ENCODE data around the gene SULT1C2.

DNA sequence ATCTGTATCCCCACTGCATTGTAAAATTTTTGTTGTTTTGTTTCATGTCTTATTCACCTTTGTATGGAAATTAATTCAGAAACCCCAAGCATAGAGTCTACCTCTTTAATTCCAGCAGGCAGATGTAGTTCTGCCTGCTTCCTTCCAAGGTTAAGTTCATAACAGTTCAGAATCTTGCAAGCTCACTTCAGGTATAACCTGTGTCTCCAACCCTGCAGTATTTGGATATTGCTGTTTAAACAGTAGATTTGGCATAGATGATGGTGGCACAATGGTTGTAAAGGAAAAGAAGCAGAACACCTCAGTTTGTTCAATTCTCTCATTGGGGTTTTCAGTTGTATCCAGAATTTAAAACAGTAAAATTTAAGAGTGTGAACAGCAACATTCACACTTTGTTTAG is 21.2 kb downstream of the SULT1C2 start:
- TF ChIP-seq, protein P1, sequence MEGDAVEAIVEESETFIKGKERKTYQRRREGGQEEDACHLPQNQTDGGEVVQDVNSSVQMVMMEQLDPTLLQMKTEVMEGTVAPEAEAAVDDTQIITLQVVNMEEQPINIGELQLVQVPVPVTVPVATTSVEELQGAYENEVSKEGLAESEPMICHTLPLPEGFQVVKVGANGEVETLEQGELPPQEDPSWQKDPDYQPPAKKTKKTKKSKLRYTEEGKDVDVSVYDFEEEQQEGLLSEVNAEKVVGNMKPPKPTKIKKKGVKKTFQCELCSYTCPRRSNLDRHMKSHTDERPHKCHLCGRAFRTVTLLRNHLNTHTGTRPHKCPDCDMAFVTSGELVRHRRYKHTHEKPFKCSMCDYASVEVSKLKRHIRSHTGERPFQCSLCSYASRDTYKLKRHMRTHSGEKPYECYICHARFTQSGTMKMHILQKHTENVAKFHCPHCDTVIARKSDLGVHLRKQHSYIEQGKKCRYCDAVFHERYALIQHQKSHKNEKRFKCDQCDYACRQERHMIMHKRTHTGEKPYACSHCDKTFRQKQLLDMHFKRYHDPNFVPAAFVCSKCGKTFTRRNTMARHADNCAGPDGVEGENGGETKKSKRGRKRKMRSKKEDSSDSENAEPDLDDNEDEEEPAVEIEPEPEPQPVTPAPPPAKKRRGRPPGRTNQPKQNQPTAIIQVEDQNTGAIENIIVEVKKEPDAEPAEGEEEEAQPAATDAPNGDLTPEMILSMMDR (IDR thresholded peaks at IDR 0.05; ENCODE audit: insufficient read depth, low read length), result no peak
- TF ChIP-seq, protein P2, sequence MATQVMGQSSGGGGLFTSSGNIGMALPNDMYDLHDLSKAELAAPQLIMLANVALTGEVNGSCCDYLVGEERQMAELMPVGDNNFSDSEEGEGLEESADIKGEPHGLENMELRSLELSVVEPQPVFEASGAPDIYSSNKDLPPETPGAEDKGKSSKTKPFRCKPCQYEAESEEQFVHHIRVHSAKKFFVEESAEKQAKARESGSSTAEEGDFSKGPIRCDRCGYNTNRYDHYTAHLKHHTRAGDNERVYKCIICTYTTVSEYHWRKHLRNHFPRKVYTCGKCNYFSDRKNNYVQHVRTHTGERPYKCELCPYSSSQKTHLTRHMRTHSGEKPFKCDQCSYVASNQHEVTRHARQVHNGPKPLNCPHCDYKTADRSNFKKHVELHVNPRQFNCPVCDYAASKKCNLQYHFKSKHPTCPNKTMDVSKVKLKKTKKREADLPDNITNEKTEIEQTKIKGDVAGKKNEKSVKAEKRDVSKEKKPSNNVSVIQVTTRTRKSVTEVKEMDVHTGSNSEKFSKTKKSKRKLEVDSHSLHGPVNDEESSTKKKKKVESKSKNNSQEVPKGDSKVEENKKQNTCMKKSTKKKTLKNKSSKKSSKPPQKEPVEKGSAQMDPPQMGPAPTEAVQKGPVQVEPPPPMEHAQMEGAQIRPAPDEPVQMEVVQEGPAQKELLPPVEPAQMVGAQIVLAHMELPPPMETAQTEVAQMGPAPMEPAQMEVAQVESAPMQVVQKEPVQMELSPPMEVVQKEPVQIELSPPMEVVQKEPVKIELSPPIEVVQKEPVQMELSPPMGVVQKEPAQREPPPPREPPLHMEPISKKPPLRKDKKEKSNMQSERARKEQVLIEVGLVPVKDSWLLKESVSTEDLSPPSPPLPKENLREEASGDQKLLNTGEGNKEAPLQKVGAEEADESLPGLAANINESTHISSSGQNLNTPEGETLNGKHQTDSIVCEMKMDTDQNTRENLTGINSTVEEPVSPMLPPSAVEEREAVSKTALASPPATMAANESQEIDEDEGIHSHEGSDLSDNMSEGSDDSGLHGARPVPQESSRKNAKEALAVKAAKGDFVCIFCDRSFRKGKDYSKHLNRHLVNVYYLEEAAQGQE (IDR thresholded peaks at IDR 0.05; ENCODE audit: insufficient replicate concordance, low read depth), result no peak

All from HL-60 (cell line).